Cardiac atrium fibroblast (primary cell): Measurements from ENCODE around the gene OPN5. TPM values are rescaled to one million over a fixed set of nuclear protein-coding genes. Genes with fewer than 3 reads are reported as not detected.

ENCODE experiments used
- total RNA-seq: library from RNA; depleted of rRNA; stranded (reverse); fragments of >200 nt; gene quantifications from 2 replicates; pipeline ENCODE4 v1.2.3, GENCODE V29; 2015

OPN5 gene
- not detected in 2 replicates for total RNA-seq

DNA sequence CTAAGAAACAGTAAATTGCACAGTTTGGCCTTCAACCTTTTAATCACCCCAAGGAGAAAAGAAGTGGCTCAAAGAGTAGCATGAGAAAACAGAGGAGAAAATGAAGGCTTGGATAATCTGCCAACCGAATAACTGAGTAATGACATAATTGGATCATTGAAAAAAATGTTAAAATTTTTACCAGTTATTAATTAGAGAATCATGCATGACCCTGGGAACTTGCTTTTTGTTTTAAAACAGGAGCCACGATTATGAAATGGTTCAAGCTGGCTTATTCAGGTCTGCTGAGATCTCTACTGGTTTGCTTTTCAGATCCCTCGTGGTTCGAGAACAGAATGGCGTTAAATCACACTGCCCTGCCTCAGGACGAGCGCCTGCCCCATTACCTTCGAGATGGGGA is at the start of gene OPN5:
Gene OPN5 (plus strand): TSS at position 301 of the 400 bp plus-strand sequence. CDS start 35 bp downstream, at position 336.

Other genes starting within 250 kb of the OPN5 start
- 0.16 TPM in 1 of 2 replicates, not detected in the other for gene ADGRF4, start 83.5 kb upstream of the OPN5 start, total RNA-seq